HepG2 (cell line): Measurements from ENCODE around the gene MAEA. TPM values are rescaled to one million over a fixed set of nuclear protein-coding genes. Genes with fewer than 3 reads are reported as not detected.

Source experiments
- ATAC-seq: fragments of 200-7000 bp; cut with Tn5 transposase; 3 replicates; pipeline ENCODE4 v1.9.1; 2020; ENCODE audit warnings: mild to moderate bottlenecking, moderate library complexity
- BruUV-seq: library from RNA; stranded (reverse); fragments of 400-500 nt; replicated peaks from 2 replicates; lab custom pipeline; 2021; lab: Mats Ljungman, UMichigan
- CTCF ChIA-PET: fragments of 300-600 bp; formaldehyde crosslinking; extraction: SDS; loops from one replicate; lab custom pipeline; 2021; ENCODE audit warnings: low total read pairs, inconsistent platforms, low intra/inter-chr PET ratio; lab: Yijun Ruan, JAX
- POLR2A ChIA-PET: fragments of 350-600 bp; sonication (Branson Sonifier 250); formaldehyde crosslinking; loops from one replicate; lab custom pipeline; 2020; ENCODE audit warnings: antibody characterized with exemption, inconsistent platforms; lab: Yijun Ruan, JAX
- DNase-seq: peaks from one replicate; pipeline ENCODE4 v3.0.0-alpha.2; 2015; ENCODE audit warnings: low spot score
- FAIRE-seq: peaks from 3 replicates; lab custom pipeline; 2011; peaks lifted over from hg19 to GRCh38; lab: Jason Lieb, UNC
- H2AFZ ChIP-seq: one replicate; pipeline ENCODE4 v1.6.1; 2011; ENCODE audit warnings: low read length, inconsistent platforms
- H3K27ac ChIP-seq: fragments of 300-600 bp; 3 replicates; pipeline ENCODE4 v1.8.0; 2011; ENCODE audit warnings: mixed run types, mild to moderate bottlenecking, mixed read lengths, low read length, inconsistent platforms; ENCODE audit not compliant: insufficient read depth; ENCODE audit errors: extremely low read length
- H3K27me3 ChIP-seq, 2 experiments: fragments of 200-600 bp in 1 of 2; 2 replicates in 1 of 2; 3 replicates in 1 of 2; pipeline versions ENCODE4 v1.6.0 to v1.8.0; 2011; ENCODE audit warnings: low read length in 2 of 2, mild to moderate bottlenecking in 2 of 2, moderate library complexity in 2 of 2, inconsistent platforms in 1 of 2; ENCODE audit not compliant: insufficient read depth in 2 of 2, control insufficient read depth in 1 of 2
- H3K36me3 ChIP-seq, 2 experiments: fragments of 200-600 bp in 1 of 2; replicated peaks in 1 of 2; 2 replicates in 1 of 2; 3 replicates in 1 of 2; pipeline versions ENCODE4 v1.5.1 to v1.8.0; 2011; ENCODE audit warnings: low read length in 2 of 2, inconsistent platforms in 1 of 2; ENCODE audit not compliant: insufficient read depth in 2 of 2, control insufficient read depth in 1 of 2
- H3K4me1 ChIP-seq: 2 replicates; pipeline ENCODE4 v1.5.1; 2012; ENCODE audit warnings: low read length, inconsistent platforms; ENCODE audit not compliant: insufficient read depth
- H3K4me2 ChIP-seq: 2 replicates; pipeline ENCODE4 v1.6.0; 2011; ENCODE audit warnings: low read depth, low read length, inconsistent platforms
- H3K4me3 ChIP-seq, 3 experiments: fragments of 200-600 bp in 1 of 3; sonication (generic), shearing (Covaris generic) in 1 of 3; replicated peaks in 1 of 3; 2 replicates each; pipeline ENCODE4 v1.5.1; 2011 to 2016; ENCODE audit warnings: low read length in 3 of 3, inconsistent platforms in 2 of 3, low read depth in 2 of 3, mild to moderate bottlenecking in 2 of 3, control low read depth in 1 of 3, mixed read lengths in 1 of 3; ENCODE audit not compliant: insufficient read depth in 1 of 3
- H3K79me2 ChIP-seq: one replicate; pipeline ENCODE4 v1.6.1; 2011; ENCODE audit warnings: low read length, inconsistent platforms; ENCODE audit not compliant: insufficient read depth
- H3K9ac ChIP-seq: 2 replicates; pipeline ENCODE4 v1.6.0; 2011; ENCODE audit warnings: mild to moderate bottlenecking, low read depth, low read length, inconsistent platforms; ENCODE audit not compliant: insufficient read depth
- H3K9me3 ChIP-seq: 2 replicates; pipeline ENCODE4 v1.5.1; 2012; ENCODE audit warnings: mild to moderate bottlenecking, low read length
- H4K20me1 ChIP-seq: 2 replicates; pipeline ENCODE4 v1.6.0; 2011; ENCODE audit warnings: inconsistent platforms, mild to moderate bottlenecking, low read length, moderate library complexity; ENCODE audit not compliant: insufficient read depth
- DZIP1 ChIP-seq: sonication (generic); formaldehyde crosslinking; IDR thresholded peaks from 2 replicates; pipeline ENCODE4 v1.5.0; 2020; ENCODE audit warnings: mild to moderate bottlenecking, missing genetic modification reagents
- FOXK1 ChIP-seq: sonication (generic); formaldehyde crosslinking; IDR thresholded peaks from 2 replicates; pipeline ENCODE4 v1.4.0; 2020; ENCODE audit warnings: low read depth, missing genetic modification reagents, borderline replicate concordance
- ZNF207 ChIP-seq: fragments of 450-650 bp; IDR thresholded peaks from 2 replicates; pipeline ENCODE4 v1.6.1; 2016; ENCODE audit warnings: antibody characterized with exemption, borderline replicate concordance
- WGBS: methylation state at CpG from one replicate; pipeline ENCODE4 v1.1.6; 2017; ENCODE audit warnings: low lambda C conversion rate; 5-methylcytosine and 5-hydroxymethylcytosine counted together
- in situ Hi-C: cut with HindIII; loops from 2 replicates; pipeline ENCODE4 v1.10.0; 2017; ENCODE audit warnings: low pct_unique_long_range_greater_than_20kb; ENCODE audit not compliant: extremely low pct_ligation_motif_present
- intact Hi-C: fragments of 100-400 bp; cut with micrococcal nuclease; formaldehyde crosslinking; loops from one replicate; pipeline ENCODE4 v1.10.0; 2022; ENCODE audit not compliant: unreplicated experiment
- polyA plus RNA-seq, 8 experiments: library from polyadenylated mRNA; depleted of rRNA in 3 of 8; stranded (reverse) in 7 of 8; unstranded in 1 of 8; fragments of >200 nt; fragmentation: Illumina TruSeq in 4 of 8; extraction: Trizol in 4 of 8; gene quantifications; 2 replicates each; pipeline versions ENCODE4 v1.2.1 to v1.2.3, GENCODE V29; 2011 to 2016; ENCODE audit warnings: low read depth in 4 of 8, missing spikeins in 1 of 8, mixed read lengths in 1 of 8; ENCODE audit not compliant: insufficient read depth in 1 of 8
- total RNA-seq, 5 experiments: library from RNA; depleted of rRNA; stranded (reverse); fragments of >200 nt; fragmentation: Illumina TruSeq; extraction: Trizol; gene quantifications; 2 replicates each; pipeline ENCODE4 v1.2.3, GENCODE V29; 2016; ENCODE audit warnings: low read depth in 1 of 5

Gene MAEA
- total and polyA plus RNA-seq, 2 of the 13 experiments (the other 11 are each of a cell fraction or from before 2014, with no cell fraction given), result 52.0 to 57.1 TPM

DNA sequence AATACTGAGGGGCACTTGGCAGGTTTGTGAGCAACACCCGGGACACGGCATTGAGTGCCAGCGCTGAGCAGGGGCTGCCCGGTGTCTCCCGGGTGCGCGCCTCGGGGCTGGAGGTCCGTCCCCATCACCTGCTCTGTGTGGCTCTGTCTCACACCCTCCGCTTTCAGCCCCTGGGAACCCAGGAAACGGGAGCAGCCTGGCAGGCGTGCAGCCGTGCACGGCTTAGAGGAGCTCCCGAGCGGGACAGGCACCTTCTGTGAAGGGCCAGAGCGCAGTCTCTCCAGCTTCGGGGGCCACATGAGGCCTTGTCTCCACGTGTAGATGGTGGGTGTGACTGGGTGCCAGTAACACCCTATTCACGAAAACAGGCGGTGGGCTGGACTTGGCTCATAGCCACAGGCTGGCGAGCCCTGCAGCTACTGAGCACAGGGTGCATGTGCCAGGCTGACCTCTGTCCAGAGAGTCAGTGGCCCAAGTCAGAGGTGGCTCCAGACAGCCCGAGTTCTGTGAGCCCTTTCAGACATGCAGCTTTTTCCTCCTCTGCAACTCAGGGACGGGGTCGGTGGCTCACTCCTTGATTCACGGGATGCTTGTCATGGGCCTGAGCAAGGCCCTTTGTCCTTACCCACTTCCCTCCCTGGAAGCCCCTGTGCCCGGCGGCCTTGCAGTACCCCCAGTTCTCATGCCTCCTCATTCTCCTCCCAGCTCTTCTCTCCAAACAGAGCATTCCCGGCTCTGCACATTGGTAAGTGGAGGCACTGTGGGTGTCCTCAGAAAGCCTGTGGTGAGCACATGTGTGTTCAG, 80.8 kb downstream of the MAEA start:
- Histone ChIP-seq H3K4me1 (no peaks in the 10 kb centered on the region), H3K36me3 (peaks cover 4 to 32% of the 10 kb centered on the region in 2 experiments; a peak in 4 of 5 replicates)
- POLR2A ChIA-PET, result no interaction called here
- intact Hi-C loops, result no loop called here
- TF ChIP-seq ZNF207 (no peak), DZIP1 (CRISPR knock-in tag) (0 out of 2 replicates have a peak, but pooled peaks have one; percentile 29), FOXK1 (no peak)
- TF ChIP-seq, all 625 proteins: peak for 1
- Histone ChIP-seq H3K4me3 (no peak overlapping the region), H3K79me2 (no peaks in the 10 kb centered on the region), H3K4me2 (no peak overlapping the region), H4K20me1 (no peaks in the 10 kb centered on the region), H3K27me3 (no peaks in the 10 kb centered on the region), H3K9me3 (no peaks in the 10 kb centered on the region), H2AFZ (no peak overlapping the region), H3K27ac (no peak overlapping the region), H3K9ac (no peak overlapping the region)
- DNase-seq (no peak), FAIRE-seq (no peak), ATAC-seq (no peak)
- CTCF ChIA-PET, result no interaction called here
- 99% methylated on average over 6 of the region's 29 CpGs for WGBS
- BruUV-seq, result no TSS peak
- in situ Hi-C loops, result no loop called here
